HG03354 (cell line): ENCODE results near the gene SUPT3H.
"Not testable (repeated sequence)": the region's sequence is repeated elsewhere in the genome, so short reads cannot be mapped to it uniquely, and the experiment has no call there.

ENCODE experiments used
- ATAC-seq: cut with Tn5 transposase; IDR thresholded peaks from one replicate; pipeline ENCODE4 v1.9.1; 2021; ENCODE audit warnings: mild to moderate bottlenecking; ENCODE audit not compliant: unreplicated experiment, poor library complexity, severe bottlenecking

Gene SUPT3H

GRCh38 chr6:44869321-44869897 is 508.3 kb downstream of the SUPT3H start:
- peak; percentile 75 for ATAC-seq

GRCh38 chr6:44868910-44869309 is 508.8 kb downstream of the SUPT3H start:
- ATAC-seq = peak; percentile 17

- ATAC-seq = peak; percentile 43
Measured at GRCh38 chr6:44868335-44868668, 509.4 kb downstream of the SUPT3H start.

- ATAC-seq = peak; percentile 67
Measured at GRCh38 chr6:44867571-44868334, 510.0 kb downstream of the SUPT3H start.

- ATAC-seq = not testable (repeated sequence)
Measured at GRCh38 chr6:44865184-44865583, 512.5 kb downstream of the SUPT3H start.

GRCh38 chr6:44859901-44860410 is 517.8 kb downstream of the SUPT3H start:
- ATAC-seq = no peak

- ATAC-seq = no peak
Measured at GRCh38 chr6:44858998-44859397, 518.7 kb downstream of the SUPT3H start.

GRCh38 chr6:44856479-44856878 is 521.3 kb downstream of the SUPT3H start:
- no peak for ATAC-seq

- ATAC-seq = no peak
Measured at GRCh38 chr6:44855562-44856411, 521.9 kb downstream of the SUPT3H start.

- no peak for ATAC-seq
Measured at GRCh38 chr6:44854712-44855443, 522.9 kb downstream of the SUPT3H start.

GRCh38 chr6:44851176-44851575 is 526.6 kb downstream of the SUPT3H start:
- ATAC-seq = no peak

- ATAC-seq = no peak
Measured at GRCh38 chr6:44850312-44850711, 527.4 kb downstream of the SUPT3H start.

- ATAC-seq = no peak
Measured at GRCh38 chr6:44849806-44850205, 527.9 kb downstream of the SUPT3H start.

GRCh38 chr6:44843734-44844133 is 534.0 kb downstream of the SUPT3H start:
- ATAC-seq = no peak

- ATAC-seq = no peak
Measured at GRCh38 chr6:44842616-44843015, 535.1 kb downstream of the SUPT3H start.

- ATAC-seq = no peak
Measured at GRCh38 chr6:44841829-44842228, 535.9 kb downstream of the SUPT3H start.

- no peak for ATAC-seq
Measured at GRCh38 chr6:44837741-44838140, 540.0 kb downstream of the SUPT3H start.

GRCh38 chr6:44837255-44837654 is 540.5 kb downstream of the SUPT3H start:
- no peak for ATAC-seq

GRCh38 chr6:44833248-44833647 is 544.5 kb downstream of the SUPT3H start:
- peak; percentile 85 for ATAC-seq
